Testis (tissue), 2 donors: ENCODE measurements around the gene RHEB.

Source experiments
- POLR2A ChIP-seq: fragments of 450-650 bp; IDR thresholded peaks from one replicate; pipeline ENCODE4 v1.6.1; 2017; ENCODE audit warnings: antibody characterized with exemption, mild to moderate bottlenecking, moderate library complexity
- TF ChIP-seq, protein P1 (sequence below), 3 experiments: fragments of 450-650 bp in 2 of 3; fragments of 200-600 bp in 1 of 3; sonication (generic) in 1 of 3; IDR thresholded peaks; one replicate each; pipeline ENCODE4 v1.5.1; 2016 to 2019; ENCODE audit warnings: antibody characterized with exemption in 3 of 3, mild to moderate bottlenecking in 2 of 3, moderate library complexity in 1 of 3

DNA sequence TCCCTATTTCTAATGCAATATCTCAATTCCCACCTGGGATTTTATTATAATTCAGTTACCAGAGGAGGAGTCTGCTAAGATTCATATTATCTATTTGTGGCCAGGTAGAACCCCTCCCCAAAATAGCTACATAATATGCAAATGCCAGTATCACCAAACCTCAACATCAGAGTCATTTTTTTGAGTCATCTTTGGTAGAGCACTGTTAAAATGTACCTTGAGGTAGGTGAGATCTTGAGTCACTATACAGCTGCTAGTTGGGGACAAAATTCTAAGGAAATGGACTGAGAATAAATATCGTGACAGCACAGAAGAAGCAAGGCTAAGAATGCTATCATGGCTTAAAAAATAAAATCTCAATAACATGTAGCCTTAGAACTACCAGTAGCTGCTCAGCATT is 75.1 kb downstream of the RHEB start:
- TF ChIP-seq POLR2A: no peak
- TF ChIP-seq, protein P1, sequence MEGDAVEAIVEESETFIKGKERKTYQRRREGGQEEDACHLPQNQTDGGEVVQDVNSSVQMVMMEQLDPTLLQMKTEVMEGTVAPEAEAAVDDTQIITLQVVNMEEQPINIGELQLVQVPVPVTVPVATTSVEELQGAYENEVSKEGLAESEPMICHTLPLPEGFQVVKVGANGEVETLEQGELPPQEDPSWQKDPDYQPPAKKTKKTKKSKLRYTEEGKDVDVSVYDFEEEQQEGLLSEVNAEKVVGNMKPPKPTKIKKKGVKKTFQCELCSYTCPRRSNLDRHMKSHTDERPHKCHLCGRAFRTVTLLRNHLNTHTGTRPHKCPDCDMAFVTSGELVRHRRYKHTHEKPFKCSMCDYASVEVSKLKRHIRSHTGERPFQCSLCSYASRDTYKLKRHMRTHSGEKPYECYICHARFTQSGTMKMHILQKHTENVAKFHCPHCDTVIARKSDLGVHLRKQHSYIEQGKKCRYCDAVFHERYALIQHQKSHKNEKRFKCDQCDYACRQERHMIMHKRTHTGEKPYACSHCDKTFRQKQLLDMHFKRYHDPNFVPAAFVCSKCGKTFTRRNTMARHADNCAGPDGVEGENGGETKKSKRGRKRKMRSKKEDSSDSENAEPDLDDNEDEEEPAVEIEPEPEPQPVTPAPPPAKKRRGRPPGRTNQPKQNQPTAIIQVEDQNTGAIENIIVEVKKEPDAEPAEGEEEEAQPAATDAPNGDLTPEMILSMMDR (IDR thresholded peaks at IDR 0.05): no peak
